H9 (cell line): Measurements from ENCODE around the gene VWA8. TPM values are rescaled to one million over a fixed set of nuclear protein-coding genes. Genes with fewer than 3 reads are reported as not detected.
"Not testable (repeated sequence)": the region's sequence is repeated elsewhere in the genome, so short reads cannot be mapped to it uniquely, and the experiment has no call there.

Source experiments
- DNase-seq: peaks from one replicate; pipeline ENCODE4 v3.0.0-alpha.2; 2017
- H2AFZ ChIP-seq: one replicate; pipeline ENCODE4 v1.6.1; 2013; ENCODE audit warnings: mild to moderate bottlenecking, low read length, control low read depth, moderate library complexity
- H2AK5ac ChIP-seq: 2 replicates; pipeline ENCODE4 v1.6.1; 2013; ENCODE audit warnings: low read length, control low read depth, mixed read lengths; ENCODE audit not compliant: insufficient read length
- H2BK120ac ChIP-seq: one replicate; pipeline ENCODE4 v1.6.1; 2013; ENCODE audit warnings: low read depth, mild to moderate bottlenecking, low read length, control low read depth, inconsistent platforms; ENCODE audit not compliant: poor library complexity, severe bottlenecking
- H2BK12ac ChIP-seq: 2 replicates; pipeline ENCODE4 v1.6.1; 2013; ENCODE audit warnings: low read length, control low read depth, mixed read lengths, low read depth; ENCODE audit not compliant: insufficient read length
- H2BK15ac ChIP-seq: 2 replicates; pipeline ENCODE4 v1.6.1; 2013; ENCODE audit warnings: low read depth, low read length, control low read depth
- H2BK20ac ChIP-seq: one replicate; pipeline ENCODE4 v1.6.1; 2013; ENCODE audit warnings: low read depth, mild to moderate bottlenecking, low read length, control low read depth, inconsistent platforms; ENCODE audit not compliant: poor library complexity, severe bottlenecking
- H2BK5ac ChIP-seq: 2 replicates; pipeline ENCODE4 v1.6.1; 2013; ENCODE audit warnings: low read length, control low read depth, mixed read lengths; ENCODE audit not compliant: insufficient read length
- H3K14ac ChIP-seq: 2 replicates; pipeline ENCODE4 v1.6.1; 2013; ENCODE audit warnings: low read length, control low read depth; ENCODE audit not compliant: insufficient read depth
- H3K18ac ChIP-seq: 2 replicates; pipeline ENCODE4 v1.6.1; 2013; ENCODE audit warnings: low read depth, mild to moderate bottlenecking, mixed read lengths, low read length, control low read depth; ENCODE audit not compliant: insufficient read length
- H3K23ac ChIP-seq: 2 replicates; pipeline ENCODE4 v1.6.1; 2013; ENCODE audit warnings: low read length, control low read depth, mixed read lengths, low read depth; ENCODE audit not compliant: insufficient read length
- H3K23me2 ChIP-seq: 2 replicates; pipeline ENCODE4 v1.6.1; 2013; ENCODE audit warnings: low read depth, mild to moderate bottlenecking, mixed read lengths, low read length, control low read depth; ENCODE audit not compliant: insufficient read length, poor library complexity, severe bottlenecking
- H3K27ac ChIP-seq: 2 replicates; pipeline ENCODE4 v1.5.1; 2013; ENCODE audit warnings: low read length, control low read depth, mixed read lengths, low read depth; ENCODE audit not compliant: insufficient read length
- H3K27me3 ChIP-seq: 2 replicates; pipeline ENCODE4 v1.6.1; 2013; ENCODE audit warnings: low read length, control low read depth, inconsistent platforms; ENCODE audit not compliant: insufficient read depth
- H3K4ac ChIP-seq: 2 replicates; pipeline ENCODE4 v1.6.1; 2013; ENCODE audit warnings: low read depth, mild to moderate bottlenecking, control low read depth, inconsistent platforms, low read length, moderate library complexity
- H3K4me1 ChIP-seq: 2 replicates; pipeline ENCODE4 v1.6.1; 2013; ENCODE audit warnings: low read length, control low read depth, inconsistent platforms; ENCODE audit not compliant: insufficient read depth
- H3K4me2 ChIP-seq: 2 replicates; pipeline ENCODE4 v1.6.1; 2013; ENCODE audit warnings: low read length, control low read depth, mixed read lengths; ENCODE audit not compliant: insufficient read length, insufficient read depth
- H3K56ac ChIP-seq: 2 replicates; pipeline ENCODE4 v1.6.1; 2013; ENCODE audit warnings: low read depth, mild to moderate bottlenecking, mixed read lengths, low read length, control low read depth; ENCODE audit not compliant: insufficient read length
- H3K79me1 ChIP-seq: 2 replicates; pipeline ENCODE4 v1.6.1; 2013; ENCODE audit warnings: low read depth, mild to moderate bottlenecking, moderate library complexity, low read length, control low read depth, inconsistent platforms; ENCODE audit not compliant: insufficient read depth, poor library complexity, severe bottlenecking
- H3K79me2 ChIP-seq: 2 replicates; pipeline ENCODE4 v1.6.1; 2013; ENCODE audit warnings: low read length, control low read depth, inconsistent platforms; ENCODE audit not compliant: insufficient read depth
- H3K9ac ChIP-seq: 2 replicates; pipeline ENCODE4 v1.6.1; 2013; ENCODE audit warnings: low read length, control low read depth, mixed read lengths; ENCODE audit not compliant: insufficient read length; ENCODE audit errors: extremely low read depth
- H3K9me3 ChIP-seq: one replicate; pipeline ENCODE4 v1.6.1; 2013; ENCODE audit warnings: low read depth, low read length, inconsistent platforms; ENCODE audit not compliant: control insufficient read depth
- H3T11ph ChIP-seq: one replicate; pipeline ENCODE4 v1.6.1; 2013; ENCODE audit warnings: mild to moderate bottlenecking, low read length, control low read depth, inconsistent platforms
- H4K20me1 ChIP-seq: one replicate; pipeline ENCODE4 v1.6.1; 2013; ENCODE audit not compliant: control insufficient read depth, insufficient read length, insufficient read depth
- H4K5ac ChIP-seq: 2 replicates; pipeline ENCODE4 v1.6.1; 2013; ENCODE audit warnings: low read depth, mild to moderate bottlenecking, mixed read lengths, low read length, control low read depth; ENCODE audit not compliant: insufficient read length
- H4K8ac ChIP-seq: replicated peaks from 2 replicates; pipeline ENCODE4 v1.6.1; 2013; ENCODE audit warnings: low read length, control low read depth, mixed read lengths, low read depth; ENCODE audit not compliant: insufficient read length
- H4K91ac ChIP-seq: 2 replicates; pipeline ENCODE4 v1.6.1; 2013; ENCODE audit warnings: low read depth, mild to moderate bottlenecking, moderate library complexity, mixed read lengths, low read length, control low read depth; ENCODE audit not compliant: insufficient read length
- H3K27ac Mint-ChIP-seq, 3 experiments: 2 replicates in 2 of 3; 3 replicates in 1 of 3; pipeline ENCODE4 v1.8.0; 2020 to 2021; ENCODE audit warnings: mixed read lengths in 3 of 3, mild to moderate bottlenecking in 1 of 3, moderate library complexity in 1 of 3
- H3K27me3 Mint-ChIP-seq: 2 replicates; pipeline ENCODE4 v1.8.0; 2021; ENCODE audit warnings: low read depth, mild to moderate bottlenecking, moderate library complexity, mixed read lengths
- H3K36me3 Mint-ChIP-seq, 3 experiments: 2 replicates in 2 of 3; 3 replicates in 1 of 3; pipeline ENCODE4 v1.8.0; 2020 to 2021; ENCODE audit warnings: low read depth in 3 of 3, mixed read lengths in 3 of 3; ENCODE audit not compliant: insufficient read depth in 1 of 3
- H3K4me1 Mint-ChIP-seq, 2 experiments: 2 replicates each; pipeline ENCODE4 v1.8.0; 2020; ENCODE audit warnings: mixed read lengths in 2 of 2
- H3K4me3 Mint-ChIP-seq, 2 experiments: 2 replicates in 1 of 2; 3 replicates in 1 of 2; pipeline ENCODE4 v1.8.0; 2020 to 2021; ENCODE audit warnings: mild to moderate bottlenecking in 2 of 2, mixed read lengths in 2 of 2, moderate library complexity in 1 of 2
- H3K9me3 Mint-ChIP-seq, 2 experiments: 2 replicates in 1 of 2; 3 replicates in 1 of 2; pipeline ENCODE4 v1.8.0; 2020; ENCODE audit warnings: mild to moderate bottlenecking in 2 of 2, mixed read lengths in 2 of 2, moderate library complexity in 1 of 2
- WGBS: extraction: QIAGEN DNeasy Blood & Tissue Kit; methylation state at CpG from one replicate; pipeline ENCODE4 v1.1.7; 2013; ENCODE audit warnings: missing lambda C conversion rate, low lambda C conversion rate, mixed read lengths; ENCODE audit not compliant: insufficient read length; ENCODE audit errors: extremely low coverage; 5-methylcytosine and 5-hydroxymethylcytosine counted together
- total RNA-seq: library from RNA; stranded (reverse); gene quantifications from 2 replicates; pipeline ENCODE4 v1.2.1, GENCODE V29; 2021
- TF ChIP-seq, protein P1 (sequence below): fragments of 200-600 bp; sonication (generic); conservative IDR thresholded peaks from 3 replicates; pipeline ENCODE4 v1.8.0; 2021; ENCODE audit warnings: antibody characterized with exemption, mild to moderate bottlenecking

VWA8 gene
- total RNA-seq, 1 experiment from 2014 or later, result 17.4 TPM

GRCh38 chr13:41648314-41648935 is 312.5 kb downstream of the VWA8 start:
- Histone ChIP-seq H3K9ac (no peak overlapping the region), H3K56ac (no peak overlapping the region), H2BK120ac (no peak overlapping the region), H3K18ac (no peak overlapping the region), H3K23ac (no peak overlapping the region), H3K79me2 (no peaks in the 10 kb centered on the region), H3T11ph (no peak overlapping the region), H3K4me2 (no peak overlapping the region), H2BK15ac (no peak overlapping the region), H4K8ac (no peak overlapping the region), H2BK20ac (no peak overlapping the region), H4K91ac (no peak overlapping the region), H3K79me1 (no peaks in the 10 kb centered on the region), H3K27me3 (no peaks in the 10 kb centered on the region), H2AK5ac (no peak overlapping the region), H4K20me1 (no peaks in the 10 kb centered on the region), H3K4ac (no peak overlapping the region), H3K9me3 (no peaks in the 10 kb centered on the region), H3K4me1 (no peaks in the 10 kb centered on the region), H2AFZ (no peak overlapping the region), H2BK5ac (no peak overlapping the region), H2BK12ac (no peak overlapping the region), H3K27ac (no peak overlapping the region), H3K14ac (no peak overlapping the region), H4K5ac (no peak overlapping the region), H3K23me2 (no peaks in the 10 kb centered on the region)
- no CpG with 5 or more reads among the region's 5 CpGs for WGBS
- DNase-seq, result no peak
- Mint-ChIP-seq H3K36me3 (no peaks in the 10 kb centered on the region), H3K4me3 (no peak overlapping the region), H3K27me3 (no peaks in the 10 kb centered on the region), H3K4me1 (peaks cover 14 to 17% of the 10 kb centered on the region in 2 experiments), H3K9me3 (no peaks in the 10 kb centered on the region), H3K27ac (no peak overlapping the region)
- TF ChIP-seq, protein P1, sequence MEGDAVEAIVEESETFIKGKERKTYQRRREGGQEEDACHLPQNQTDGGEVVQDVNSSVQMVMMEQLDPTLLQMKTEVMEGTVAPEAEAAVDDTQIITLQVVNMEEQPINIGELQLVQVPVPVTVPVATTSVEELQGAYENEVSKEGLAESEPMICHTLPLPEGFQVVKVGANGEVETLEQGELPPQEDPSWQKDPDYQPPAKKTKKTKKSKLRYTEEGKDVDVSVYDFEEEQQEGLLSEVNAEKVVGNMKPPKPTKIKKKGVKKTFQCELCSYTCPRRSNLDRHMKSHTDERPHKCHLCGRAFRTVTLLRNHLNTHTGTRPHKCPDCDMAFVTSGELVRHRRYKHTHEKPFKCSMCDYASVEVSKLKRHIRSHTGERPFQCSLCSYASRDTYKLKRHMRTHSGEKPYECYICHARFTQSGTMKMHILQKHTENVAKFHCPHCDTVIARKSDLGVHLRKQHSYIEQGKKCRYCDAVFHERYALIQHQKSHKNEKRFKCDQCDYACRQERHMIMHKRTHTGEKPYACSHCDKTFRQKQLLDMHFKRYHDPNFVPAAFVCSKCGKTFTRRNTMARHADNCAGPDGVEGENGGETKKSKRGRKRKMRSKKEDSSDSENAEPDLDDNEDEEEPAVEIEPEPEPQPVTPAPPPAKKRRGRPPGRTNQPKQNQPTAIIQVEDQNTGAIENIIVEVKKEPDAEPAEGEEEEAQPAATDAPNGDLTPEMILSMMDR, result no peak

DNA sequence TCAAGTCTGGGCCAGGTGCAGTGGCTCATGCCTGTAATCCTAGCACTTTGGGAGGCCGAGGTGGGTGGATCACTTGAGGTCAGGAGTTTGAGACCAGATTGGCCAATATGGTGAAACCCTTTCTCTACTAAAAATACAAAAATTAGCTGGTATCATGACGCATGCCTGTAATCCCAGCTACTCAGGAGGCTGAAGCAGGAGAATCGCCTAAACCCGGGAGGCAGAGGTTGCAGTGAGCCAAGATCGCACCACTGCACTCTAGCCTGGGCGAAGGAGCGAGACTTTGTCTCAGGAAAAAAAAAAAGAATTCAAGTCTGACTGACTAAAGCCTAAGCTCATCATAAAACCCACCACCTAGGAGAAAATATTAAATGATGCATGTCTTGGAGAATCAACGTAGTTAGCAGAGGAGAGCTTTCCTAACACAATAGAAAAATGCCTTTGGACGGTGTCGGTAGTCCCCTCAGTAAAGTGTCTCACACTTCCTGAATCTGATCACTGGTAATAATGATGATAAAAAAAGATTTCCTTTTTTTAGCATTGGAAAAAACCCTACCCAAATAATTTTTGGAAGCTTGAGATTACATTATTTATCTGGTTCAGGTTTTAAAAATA is 313.1 kb downstream of the VWA8 start:
- not testable (repeated sequence) for H3K27me3 ChIP-seq, H2AK5ac ChIP-seq, H4K8ac ChIP-seq, H3K14ac ChIP-seq, H2BK5ac ChIP-seq, H3K4me1 ChIP-seq, H3K56ac ChIP-seq, H3K23ac ChIP-seq, H2BK12ac ChIP-seq, H3K4ac ChIP-seq, H3K4me2 ChIP-seq, H3K4me3 Mint-ChIP-seq, H3K23me2 ChIP-seq, H3K27me3 Mint-ChIP-seq, DNase-seq, H2BK15ac ChIP-seq, H3T11ph ChIP-seq, H4K20me1 ChIP-seq, H3K79me1 ChIP-seq, H2BK120ac ChIP-seq, H4K5ac ChIP-seq, H3K9ac ChIP-seq, H3K9me3 Mint-ChIP-seq, H3K9me3 ChIP-seq, H3K79me2 ChIP-seq, H3K18ac ChIP-seq, H2AFZ ChIP-seq, H3K27ac ChIP-seq, H3K36me3 Mint-ChIP-seq, H4K91ac ChIP-seq, H2BK20ac ChIP-seq
- no CpG with 5 or more reads among the region's 10 CpGs for WGBS
- peaks cover 17 to 18% of the 10 kb centered on the region in 2 experiments for H3K4me1 Mint-ChIP-seq
- H3K27ac Mint-ChIP-seq, result peak overlapping the region in 1 of 3 experiments; percentile 80; a peak in 3 of 7 replicates
